Type B pancreatic cell (in vitro differentiated cells): ENCODE measurements around the gene TOX3. TPM values are rescaled to one million over a fixed set of nuclear protein-coding genes. Genes with fewer than 3 reads are reported as not detected.

Experiments used
- DNase-seq: peaks from one replicate; pipeline ENCODE4 v3.0.0; 2021; ENCODE audit warnings: mixed read lengths; ENCODE audit not compliant: unreplicated experiment; ENCODE audit errors: extremely low spot score
- H3K27ac Mint-ChIP-seq: 2 replicates; pipeline ENCODE4 v1.8.0; 2021; ENCODE audit warnings: mild to moderate bottlenecking, mixed read lengths
- H3K27me3 Mint-ChIP-seq: 2 replicates; pipeline ENCODE4 v1.8.0; 2021; ENCODE audit warnings: mixed read lengths
- H3K36me3 Mint-ChIP-seq: 2 replicates; pipeline ENCODE4 v1.8.0; 2021; ENCODE audit warnings: mixed read lengths
- H3K4me1 Mint-ChIP-seq: one replicate; pipeline ENCODE4 v1.8.0; 2021; ENCODE audit warnings: mixed read lengths; ENCODE audit not compliant: unreplicated experiment
- H3K4me3 Mint-ChIP-seq: 2 replicates; pipeline ENCODE4 v1.8.0; 2021; ENCODE audit warnings: mild to moderate bottlenecking, mixed read lengths
- H3K9me3 Mint-ChIP-seq: 2 replicates; pipeline ENCODE4 v1.8.0; 2021; ENCODE audit warnings: mixed read lengths
- CTCF ChIP-seq: fragments of 200-600 bp; sonication (generic); conservative IDR thresholded peaks from 2 replicates; pipeline ENCODE4 v1.5.0; 2021; ENCODE audit warnings: antibody characterized with exemption, mild to moderate bottlenecking
- total RNA-seq: library from RNA; stranded (reverse); gene quantifications from 2 replicates; pipeline ENCODE4 v1.2.1, GENCODE V29; 2021; ENCODE audit warnings: low replicate concordance

TOX3 gene
- total RNA-seq, 1 donor from 2014 or later: 18.4 TPM

- H3K9me3 Mint-ChIP-seq: no peaks in the 10 kb centered on the region
- TF ChIP-seq CTCF: no peak
- H3K4me3 Mint-ChIP-seq: no peak overlapping the region
- H3K27me3 Mint-ChIP-seq: peaks cover 45% of the 10 kb centered on the region
- H3K4me1 Mint-ChIP-seq: peaks cover 34% of the 10 kb centered on the region
- H3K27ac Mint-ChIP-seq: no peak overlapping the region
- DNase-seq: no peak
- no peaks in the 10 kb centered on the region for H3K36me3 Mint-ChIP-seq
These were observed 50.7 kb downstream of the TOX3 start for GRCh38 chr16:52496051-52496876.

GRCh38 chr16:52494621-52495020 lies 52.3 kb downstream of the TOX3 start:
- no peak for DNase-seq
- no peak for TF ChIP-seq CTCF
- Mint-ChIP-seq H3K27me3 (peaks cover 44% of the 10 kb centered on the region), H3K36me3 (peaks cover 3% of the 10 kb centered on the region), H3K9me3 (no peaks in the 10 kb centered on the region), H3K4me3 (no peak overlapping the region), H3K27ac (no peak overlapping the region), H3K4me1 (peaks cover 29% of the 10 kb centered on the region)

- DNase-seq: no peak
- peaks cover 39% of the 10 kb centered on the region for H3K27me3 Mint-ChIP-seq
- H3K9me3 Mint-ChIP-seq: no peaks in the 10 kb centered on the region
- no peak overlapping the region for H3K27ac Mint-ChIP-seq
- no peak overlapping the region for H3K4me3 Mint-ChIP-seq
- H3K4me1 Mint-ChIP-seq: peaks cover 27% of the 10 kb centered on the region
- peaks cover 3% of the 10 kb centered on the region for H3K36me3 Mint-ChIP-seq
- no peak for TF ChIP-seq CTCF
These were observed 52.8 kb downstream of the TOX3 start for GRCh38 chr16:52494145-52494544.

- peak overlapping the region; percentile 35 for H3K27ac Mint-ChIP-seq
- TF ChIP-seq CTCF: no peak
- H3K4me1 Mint-ChIP-seq: peaks cover 15% of the 10 kb centered on the region
- peaks cover 3% of the 10 kb centered on the region for H3K36me3 Mint-ChIP-seq
- DNase-seq: no peak
- peak overlapping the region; percentile 10 for H3K4me3 Mint-ChIP-seq
- no peaks in the 10 kb centered on the region for H3K9me3 Mint-ChIP-seq
- peaks cover 32% of the 10 kb centered on the region for H3K27me3 Mint-ChIP-seq
These were observed 54.1 kb downstream of the TOX3 start for GRCh38 chr16:52492789-52493357.

- Mint-ChIP-seq H3K36me3 (peaks cover 3% of the 10 kb centered on the region), H3K27me3 (peaks cover 35% of the 10 kb centered on the region), H3K4me3 (no peak overlapping the region), H3K9me3 (no peaks in the 10 kb centered on the region), H3K4me1 (peaks cover 5% of the 10 kb centered on the region), H3K27ac (no peak overlapping the region)
- no peak for TF ChIP-seq CTCF
- no peak for DNase-seq
These were observed 55.7 kb downstream of the TOX3 start for GRCh38 chr16:52491216-52491615.
